Cardiac muscle cell (in vitro differentiated cells and primary cell): ENCODE measurements around the gene FRRS1L. TPM values are rescaled to one million over a fixed set of nuclear protein-coding genes. Genes with fewer than 3 reads are reported as not detected.

Experiments
- DNase-seq, 2 donors: peaks; one replicate each; pipeline versions ENCODE4 v3.0.0 to v3.0.0-alpha.2; 2010 to 2017; ENCODE audit warnings: low read depth in 1 of 2, low spot score in 1 of 2
- H3K27ac ChIP-seq: fragments of 200-600 bp; sonication (generic); 2 replicates; pipeline ENCODE4 v1.5.1; 2016
- H3K27me3 ChIP-seq: fragments of 200-600 bp; sonication (generic); 2 replicates; pipeline ENCODE4 v1.6.0; 2016; ENCODE audit warnings: control low read depth
- H3K36me3 ChIP-seq: fragments of 200-600 bp; sonication (generic); 2 replicates; pipeline ENCODE4 v1.5.1; 2016; ENCODE audit warnings: control low read depth
- H3K4me1 ChIP-seq: fragments of 200-600 bp; sonication (generic); 2 replicates; pipeline ENCODE4 v1.8.1; 2017; ENCODE audit warnings: low read depth, mild to moderate bottlenecking, mixed run types
- H3K4me3 ChIP-seq: fragments of 200-600 bp; sonication (generic); 2 replicates; pipeline ENCODE4 v1.5.1; 2016; ENCODE audit warnings: mild to moderate bottlenecking
- H3K9me3 ChIP-seq: fragments of 200-600 bp; sonication (generic); 2 replicates; pipeline ENCODE4 v1.5.1; 2017; ENCODE audit warnings: low read depth, mild to moderate bottlenecking, control low read depth
- polyA plus RNA-seq: library from polyadenylated mRNA; unstranded; fragments of >200 nt; fragmentation: Nextera tagmentation; extraction: Ambion mirVana; gene quantifications from 2 replicates; pipeline ENCODE4 v1.2.1, GENCODE V29; 2016
- total RNA-seq: library from RNA; depleted of rRNA; stranded (reverse); fragments of >200 nt; gene quantifications from 2 replicates; pipeline ENCODE4 v1.2.3, GENCODE V29; 2016
- TF ChIP-seq, protein P1 (sequence below): IDR thresholded peaks from 2 replicates; pipeline ENCODE4 v1.5.1; 2012; ENCODE audit warnings: low read depth, mild to moderate bottlenecking, low read length

Gene FRRS1L
- total and polyA plus RNA-seq, 2 experiments from 2014 or later = 0.30 to 0.38 TPM

- Histone ChIP-seq H3K27ac (no peak overlapping the region), H3K27me3 (no peaks in the 10 kb centered on the region), H3K4me3 (no peak overlapping the region), H3K36me3 (peaks cover 6% of the 10 kb centered on the region), H3K4me1 (peaks cover 38% of the 10 kb centered on the region), H3K9me3 (no peaks in the 10 kb centered on the region)
- DNase-seq = no peak
- TF ChIP-seq, protein P1, sequence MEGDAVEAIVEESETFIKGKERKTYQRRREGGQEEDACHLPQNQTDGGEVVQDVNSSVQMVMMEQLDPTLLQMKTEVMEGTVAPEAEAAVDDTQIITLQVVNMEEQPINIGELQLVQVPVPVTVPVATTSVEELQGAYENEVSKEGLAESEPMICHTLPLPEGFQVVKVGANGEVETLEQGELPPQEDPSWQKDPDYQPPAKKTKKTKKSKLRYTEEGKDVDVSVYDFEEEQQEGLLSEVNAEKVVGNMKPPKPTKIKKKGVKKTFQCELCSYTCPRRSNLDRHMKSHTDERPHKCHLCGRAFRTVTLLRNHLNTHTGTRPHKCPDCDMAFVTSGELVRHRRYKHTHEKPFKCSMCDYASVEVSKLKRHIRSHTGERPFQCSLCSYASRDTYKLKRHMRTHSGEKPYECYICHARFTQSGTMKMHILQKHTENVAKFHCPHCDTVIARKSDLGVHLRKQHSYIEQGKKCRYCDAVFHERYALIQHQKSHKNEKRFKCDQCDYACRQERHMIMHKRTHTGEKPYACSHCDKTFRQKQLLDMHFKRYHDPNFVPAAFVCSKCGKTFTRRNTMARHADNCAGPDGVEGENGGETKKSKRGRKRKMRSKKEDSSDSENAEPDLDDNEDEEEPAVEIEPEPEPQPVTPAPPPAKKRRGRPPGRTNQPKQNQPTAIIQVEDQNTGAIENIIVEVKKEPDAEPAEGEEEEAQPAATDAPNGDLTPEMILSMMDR = no peak
Observed at GRCh38 chr9:109095321-109095720, 71.7 kb downstream of the FRRS1L start.

DNA sequence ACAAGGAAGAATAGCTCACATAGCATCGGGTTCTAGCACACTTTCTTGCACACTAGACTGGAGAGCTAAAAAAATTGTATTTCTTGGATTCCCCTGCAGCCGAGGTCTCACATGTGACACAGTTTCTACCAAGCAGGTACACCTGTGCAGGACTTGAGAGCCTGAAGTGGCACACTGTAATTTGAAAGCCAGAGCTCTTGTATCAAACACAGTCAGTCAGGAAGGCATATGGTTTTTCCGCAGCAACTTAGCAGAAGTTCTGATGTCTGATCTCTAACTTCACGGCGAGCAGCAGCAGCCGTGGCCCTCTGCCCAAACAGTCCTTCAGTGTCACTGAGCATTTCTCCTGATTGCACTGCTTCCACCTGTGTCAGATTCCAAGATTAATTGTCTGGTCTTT lies 72.8 kb downstream of the FRRS1L start:
- H3K4me3 ChIP-seq = no peak overlapping the region
- H3K27me3 ChIP-seq = no peaks in the 10 kb centered on the region
- H3K4me1 ChIP-seq = peaks cover 29% of the 10 kb centered on the region
- H3K9me3 ChIP-seq = no peaks in the 10 kb centered on the region
- H3K27ac ChIP-seq = peak overlapping the region; percentile 61
- TF ChIP-seq, protein P1 = no peak
- no peak for DNase-seq
- H3K36me3 ChIP-seq = peaks cover 16% of the 10 kb centered on the region

DNA sequence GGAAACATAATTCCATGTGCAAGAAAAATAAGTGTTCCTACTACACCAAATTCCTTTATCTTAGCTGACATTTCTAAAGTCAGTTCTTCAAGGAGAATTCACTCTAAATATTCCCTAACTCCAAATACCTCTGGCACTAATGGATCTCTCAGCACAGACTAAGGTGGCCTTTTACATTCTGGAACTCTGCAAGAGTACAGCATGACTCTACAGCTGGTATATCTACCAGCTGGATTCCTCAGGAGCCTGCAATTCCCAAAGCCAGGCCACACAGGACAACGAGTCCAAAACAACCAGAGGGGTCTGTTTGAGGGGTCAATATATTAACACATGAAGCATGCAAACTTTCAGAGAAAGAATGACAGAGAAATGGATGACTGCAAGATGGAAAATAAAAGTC lies 74.5 kb downstream of the FRRS1L start:
- no peak for DNase-seq
- TF ChIP-seq, protein P1 = no peak
- Histone ChIP-seq H3K9me3 (no peaks in the 10 kb centered on the region), H3K27ac (peak overlapping the region; percentile 9), H3K36me3 (peaks cover 16% of the 10 kb centered on the region), H3K4me3 (no peak overlapping the region), H3K27me3 (no peaks in the 10 kb centered on the region), H3K4me1 (peaks cover 12% of the 10 kb centered on the region)

- peaks cover 17% of the 10 kb centered on the region for H3K36me3 ChIP-seq
- DNase-seq = no peak
- TF ChIP-seq, protein P1 = no peak
- H3K9me3 ChIP-seq = no peaks in the 10 kb centered on the region
- no peaks in the 10 kb centered on the region for H3K27me3 ChIP-seq
- H3K4me3 ChIP-seq = no peak overlapping the region
- H3K4me1 ChIP-seq = peaks cover 10% of the 10 kb centered on the region
- peak overlapping the region; percentile 9 for H3K27ac ChIP-seq
Observed at GRCh38 chr9:109092051-109092580, 74.9 kb downstream of the FRRS1L start.

DNA sequence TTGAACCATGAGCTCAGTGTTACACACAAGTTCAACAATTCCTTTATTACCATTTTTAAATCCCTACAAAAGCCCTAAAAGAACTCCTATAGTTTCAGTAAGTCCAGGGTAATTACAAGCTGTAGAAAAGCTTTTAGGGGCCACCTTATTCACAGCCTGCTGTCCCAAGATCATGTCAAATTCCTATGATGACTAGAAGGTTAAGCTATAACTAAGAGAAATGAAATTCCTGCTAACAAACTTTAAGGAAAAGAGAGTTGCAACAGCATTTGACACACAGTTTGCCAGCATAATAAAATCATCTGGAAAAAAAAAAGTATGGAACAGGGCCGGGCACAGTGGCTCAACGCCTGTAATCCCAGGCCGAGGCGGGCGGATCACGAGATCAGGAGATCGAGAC lies 78.8 kb downstream of the FRRS1L start:
- H3K36me3 ChIP-seq = peaks cover 28% of the 10 kb centered on the region
- peaks cover under 1% of the 10 kb centered on the region for H3K4me1 ChIP-seq
- H3K27me3 ChIP-seq = no peaks in the 10 kb centered on the region
- H3K4me3 ChIP-seq = no peak overlapping the region
- no peak for DNase-seq
- TF ChIP-seq, protein P1 = no peak
- H3K9me3 ChIP-seq = no peaks in the 10 kb centered on the region
- H3K27ac ChIP-seq = peak overlapping the region; percentile 32
